CD4-positive, alpha-beta T cell treated with Interleukin-17A for 1 hour (primary cell): Measurements from ENCODE around the gene ZNF500.
"Not testable (repeated sequence)": the region's sequence is repeated elsewhere in the genome, so short reads cannot be mapped to it uniquely, and the experiment has no call there.

Source experiments
- DNase-seq: peaks from one replicate; pipeline ENCODE4 v3.0.0-alpha.2; 2020

ZNF500 gene

DNA sequence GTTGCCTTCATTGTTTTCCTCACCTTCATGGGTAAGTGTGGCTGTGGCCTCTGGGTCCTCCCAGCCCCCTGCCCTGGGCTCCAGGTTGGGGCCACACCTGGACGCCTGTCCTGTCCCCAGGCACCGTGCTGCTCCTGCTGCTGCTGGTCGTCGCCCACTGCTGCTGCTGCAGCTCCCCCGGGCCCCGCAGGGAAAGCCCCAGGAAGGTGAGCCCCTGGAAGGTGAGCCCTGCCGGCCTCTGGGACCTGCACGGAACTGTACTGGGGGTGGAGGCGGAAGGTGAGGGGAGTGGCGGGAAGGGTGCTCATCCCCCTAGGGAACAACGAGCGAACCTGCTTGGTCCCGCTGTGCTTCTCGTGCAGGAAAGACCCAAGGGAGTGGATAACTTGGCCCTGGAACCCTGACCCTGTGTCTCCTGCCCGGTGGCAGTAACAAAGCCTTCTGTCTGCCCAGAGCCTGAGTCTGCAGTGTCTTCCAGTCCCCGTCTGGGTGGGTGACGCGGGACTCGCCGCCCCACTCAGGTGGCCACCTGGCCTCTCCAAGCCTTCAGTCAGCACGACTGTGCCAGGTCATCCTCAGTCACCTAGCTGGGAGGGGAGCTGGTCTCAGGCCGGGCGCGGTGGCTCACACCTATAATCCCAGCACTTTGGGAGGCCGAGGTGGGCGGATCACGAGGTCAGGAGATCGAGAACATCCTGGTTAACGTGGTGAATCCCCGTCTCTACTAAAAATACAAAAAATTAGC lies 29.0 kb upstream of the ZNF500 start:
- no peak for DNase-seq

DNA sequence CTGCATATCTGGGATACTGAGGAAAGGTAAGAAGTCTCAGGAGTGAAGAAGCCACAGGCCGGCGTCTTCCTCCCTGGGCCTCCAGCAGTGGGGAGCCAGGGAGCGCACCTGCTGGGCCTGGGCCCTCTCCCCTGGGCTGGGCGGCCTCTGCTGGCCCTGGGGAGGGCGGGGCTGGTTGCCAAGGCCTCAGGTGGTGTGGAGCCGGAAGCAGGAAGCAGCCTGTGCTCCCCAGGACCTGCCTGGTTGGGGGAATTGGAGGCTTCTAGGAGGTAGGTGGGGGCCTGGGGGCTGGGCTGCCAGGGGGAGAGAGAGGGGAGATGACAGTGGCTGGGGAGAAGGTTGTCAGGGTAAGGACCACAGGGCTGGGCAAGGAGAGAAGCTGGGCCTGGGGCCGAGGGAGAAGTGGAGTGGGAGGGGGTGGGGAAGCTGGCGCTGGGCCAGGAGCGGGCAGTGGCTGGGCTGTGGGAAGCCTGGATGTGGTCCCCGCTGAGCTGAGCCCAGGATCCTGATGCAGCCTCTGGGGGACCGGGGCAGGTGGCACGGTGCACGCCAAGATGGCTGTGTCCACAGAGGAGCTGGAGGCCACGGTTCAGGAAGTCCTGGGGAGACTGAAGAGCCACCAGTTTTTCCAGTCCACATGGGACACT lies 28.3 kb upstream of the ZNF500 start, which contains the start of gene SMIM22:
SMIM22 (plus strand) TSS at position 189 of the 647 bp plus-strand sequence; CDS start at position 555, 366 bp downstream.
- no peak for DNase-seq

DNA sequence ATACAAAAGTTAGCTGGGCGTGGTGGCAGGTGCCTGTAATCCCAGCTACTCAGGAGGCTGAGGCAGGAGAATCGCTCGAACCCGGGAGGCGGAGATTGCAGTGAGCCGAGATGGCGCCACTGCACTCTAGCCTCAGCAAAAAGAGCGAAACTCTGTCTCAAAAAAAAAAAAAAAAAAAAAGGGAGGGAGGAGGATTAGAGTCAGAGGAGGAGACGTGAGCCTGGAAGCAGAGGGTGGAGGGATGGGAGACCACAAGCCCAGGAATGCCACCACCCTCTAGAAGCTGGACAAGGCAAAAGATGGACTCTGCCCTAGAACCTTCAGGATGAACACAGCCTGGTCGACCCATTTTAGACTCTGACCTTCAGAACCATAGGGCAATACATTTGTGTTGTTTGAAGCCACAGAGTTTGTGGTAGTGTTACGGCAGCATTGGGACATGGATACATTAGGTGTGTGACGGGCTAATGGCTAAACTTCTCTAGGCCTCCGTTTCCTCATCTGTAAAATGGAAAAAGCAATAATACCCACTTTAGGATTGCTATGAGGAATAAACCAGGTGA lies 26.1 kb upstream of the ZNF500 start:
- no peak for DNase-seq

DNA sequence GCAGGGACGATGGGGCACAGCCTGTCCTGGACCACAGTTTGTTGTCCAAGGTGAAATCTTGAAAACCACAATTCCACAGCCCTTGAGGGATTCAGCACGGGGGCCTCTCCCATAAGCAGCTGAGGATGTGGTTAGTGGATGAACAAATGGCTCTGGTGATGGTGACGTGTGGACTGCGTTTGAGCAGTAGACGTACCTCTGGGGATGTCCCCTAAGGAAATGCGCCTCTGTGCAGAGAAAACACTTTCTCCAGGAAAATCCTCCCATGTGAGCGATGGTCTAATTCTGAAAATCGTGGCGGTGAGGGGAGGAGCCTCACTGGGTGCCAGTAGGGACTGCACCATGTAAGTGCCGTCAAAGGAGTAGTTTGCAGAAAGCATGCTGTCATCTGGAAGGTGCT lies 23.9 kb upstream of the ZNF500 start:
- DNase-seq: no peak

DNA sequence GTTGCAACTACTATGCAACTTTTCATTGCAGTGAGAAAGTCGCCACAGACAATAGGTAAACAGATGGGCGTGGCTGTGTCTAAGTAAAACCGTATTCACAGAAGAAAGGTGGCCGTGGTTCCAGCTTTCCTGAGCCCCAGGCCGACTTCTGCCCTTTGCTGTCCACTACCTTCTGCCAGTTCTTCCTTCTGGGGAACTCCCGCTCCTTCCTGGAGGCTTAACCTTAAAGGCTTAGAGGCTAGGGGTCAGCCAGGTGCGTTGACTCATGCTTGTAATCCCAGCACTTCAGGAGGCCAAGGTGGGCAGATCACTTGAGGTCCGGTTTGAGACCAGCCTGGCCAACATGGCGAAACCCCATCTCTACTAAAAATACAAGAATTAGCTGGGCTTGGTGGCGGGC lies 23.3 kb upstream of the ZNF500 start:
- no peak for DNase-seq

DNA sequence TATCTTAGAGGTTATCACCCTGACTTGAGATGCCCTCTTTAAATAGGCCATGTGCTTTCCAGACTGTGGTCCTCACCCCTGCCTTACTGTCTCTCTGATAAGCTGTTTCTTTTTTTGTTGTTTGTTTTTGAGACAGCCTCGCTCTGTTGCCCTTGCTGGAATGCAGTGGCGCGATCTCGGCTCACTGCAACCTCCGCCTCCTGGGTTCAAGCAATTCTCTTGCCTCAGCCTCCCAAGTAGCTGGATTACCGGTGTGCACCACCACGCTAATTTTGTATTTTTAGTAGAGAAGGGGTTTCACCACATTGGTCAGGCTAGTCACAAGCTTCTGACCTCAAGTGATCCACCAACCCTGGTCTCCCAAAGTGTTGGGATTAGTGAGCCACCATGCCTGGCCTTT lies 21.9 kb upstream of the ZNF500 start:
- DNase-seq: no peak

DNA sequence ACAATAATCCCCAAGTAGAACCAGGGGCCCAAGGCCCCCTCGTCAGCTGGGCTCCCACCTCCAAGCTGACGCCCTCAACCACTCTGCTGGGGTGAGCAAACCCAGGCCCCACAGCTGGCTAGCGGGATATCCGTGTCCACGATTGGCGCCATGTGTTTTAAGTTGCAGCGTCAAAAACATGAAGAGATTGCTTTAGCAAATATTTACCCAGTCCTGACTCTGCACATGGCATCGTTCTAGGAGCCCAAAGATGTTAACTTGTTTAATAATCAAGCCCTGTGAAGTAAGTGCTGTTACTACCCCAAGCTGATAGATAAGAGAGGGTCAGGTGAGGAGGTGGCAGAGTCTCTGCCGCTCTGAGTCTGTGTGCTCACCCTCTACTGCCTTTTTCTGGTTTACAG lies 21.5 kb upstream of the ZNF500 start:
- no peak for DNase-seq

DNA sequence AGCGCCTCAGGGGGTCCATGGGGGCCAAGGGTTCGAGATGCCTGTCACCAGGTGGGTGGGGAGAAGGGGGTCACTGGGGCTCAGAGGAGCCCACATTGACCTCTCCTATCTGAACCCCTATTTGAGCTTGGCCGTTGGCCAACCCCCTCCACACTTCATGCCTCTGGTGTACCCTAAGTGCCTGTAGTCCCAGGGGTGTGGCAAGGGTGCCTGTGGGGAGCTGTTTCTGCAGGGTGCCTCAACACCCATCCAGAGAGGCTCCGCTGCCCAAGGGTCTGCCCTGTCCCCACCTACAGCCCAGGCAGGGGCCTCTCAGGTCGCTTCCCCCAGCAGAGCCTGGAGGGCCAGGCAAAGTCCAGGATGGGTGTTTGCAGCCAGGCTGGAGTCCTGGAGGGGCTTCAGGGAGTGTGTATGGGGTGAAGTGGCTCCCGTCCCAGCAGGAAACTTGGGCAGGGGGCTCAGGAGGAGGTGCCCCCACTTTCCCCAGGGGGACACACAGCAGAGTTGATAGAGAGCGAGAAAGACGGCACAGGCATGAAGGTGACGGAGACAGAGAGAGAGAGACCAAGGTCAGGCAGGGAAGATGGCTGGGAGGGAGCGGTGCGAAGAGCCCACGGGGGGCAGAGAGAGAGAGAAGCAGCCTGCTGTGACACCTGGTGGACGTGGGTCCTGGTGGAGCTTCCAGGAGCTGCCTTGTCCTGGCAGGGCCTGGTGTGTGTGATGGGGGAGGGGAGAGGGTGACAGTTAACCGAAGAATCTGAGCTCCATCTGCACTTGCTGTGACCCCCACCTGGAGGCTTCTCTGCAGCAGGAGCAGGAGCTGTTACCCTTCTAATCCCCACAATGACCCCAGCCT lies 20.9 kb upstream of the ZNF500 start, which contains the start of gene SEPTIN12:
SEPTIN12 (minus strand) TSS at position 719 of the 856 bp plus-strand sequence; CDS start at position 19, 700 bp downstream.
- no peak for DNase-seq

DNA sequence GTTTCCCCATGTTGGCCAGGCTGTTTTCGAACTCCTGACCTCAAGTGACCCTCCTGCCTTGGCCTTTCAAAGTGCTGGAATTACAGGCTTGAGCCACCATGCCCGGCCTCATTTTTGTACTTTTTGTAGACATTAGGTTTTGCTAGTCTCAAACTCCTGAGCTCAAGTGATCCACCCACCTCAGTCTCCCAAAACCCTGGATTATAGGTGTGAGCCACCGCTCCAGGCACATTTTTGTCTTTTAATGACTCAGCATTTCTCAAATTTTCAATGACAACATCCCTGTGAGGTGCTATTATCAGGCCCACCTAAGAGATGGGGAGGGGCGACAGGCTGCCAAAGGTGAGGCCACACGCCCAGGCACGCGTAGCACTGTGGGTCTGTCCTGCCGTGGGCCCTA lies 20.1 kb upstream of the ZNF500 start:
- no peak for DNase-seq

DNA sequence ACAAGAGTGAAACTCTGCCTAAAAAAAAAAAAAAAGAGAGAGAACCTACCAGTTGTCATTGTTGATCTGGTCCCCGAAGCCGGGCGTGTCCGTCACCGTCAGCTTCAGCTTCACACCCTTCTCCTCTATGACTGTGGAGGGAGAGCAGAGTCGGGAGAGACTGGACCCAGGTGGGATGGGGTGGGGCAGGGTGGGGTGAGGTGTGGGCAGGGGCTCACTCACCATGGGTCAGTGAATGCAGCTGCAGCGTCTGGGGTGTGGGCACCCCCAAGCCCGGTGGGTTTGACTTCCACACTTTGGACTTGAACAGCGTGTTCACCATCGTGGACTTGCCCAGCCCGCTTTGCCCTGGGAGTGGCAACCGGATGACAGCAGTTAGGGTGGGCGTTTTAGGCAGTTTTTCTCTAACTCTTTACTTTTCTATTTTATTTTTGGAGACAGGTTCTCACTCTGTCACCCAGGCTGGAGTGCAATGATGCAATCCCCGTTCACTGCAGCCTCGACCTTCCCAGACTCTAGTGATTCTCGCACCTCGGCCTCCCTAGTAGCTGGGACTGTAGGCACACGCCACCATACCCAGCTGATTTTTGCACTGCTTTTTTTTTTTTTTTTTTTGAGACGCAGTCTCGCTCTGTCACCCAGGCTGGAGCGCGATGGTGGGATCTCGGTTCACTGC lies 18.9 kb upstream of the ZNF500 start:
- DNase-seq: no peak

DNA sequence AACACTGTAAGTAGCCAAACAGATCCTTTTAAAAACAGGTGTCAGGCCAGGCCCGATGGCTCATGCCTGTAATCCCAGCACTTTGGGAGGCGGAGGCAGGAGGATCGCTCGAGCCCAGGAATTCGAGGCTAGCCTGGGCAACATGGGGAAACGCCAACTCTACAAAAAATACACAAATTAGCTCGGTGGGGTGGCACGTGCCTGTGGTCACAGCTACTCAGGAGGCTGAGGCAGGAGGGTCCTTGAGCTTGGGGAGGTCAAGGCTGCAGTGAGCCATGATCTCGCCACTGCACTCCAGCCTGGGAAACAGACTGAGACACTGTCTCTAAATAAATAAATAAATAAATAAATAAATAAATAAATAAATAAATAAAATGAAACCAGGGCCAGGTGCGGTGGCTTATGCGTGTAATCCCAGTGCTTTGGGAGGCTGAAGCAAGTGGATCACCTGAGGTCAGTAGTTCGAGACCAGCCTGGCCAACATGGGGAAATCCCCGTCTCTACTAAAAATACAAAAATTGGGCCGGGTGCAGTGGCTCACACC lies 17.6 kb upstream of the ZNF500 start:
- not testable (repeated sequence) for DNase-seq

DNA sequence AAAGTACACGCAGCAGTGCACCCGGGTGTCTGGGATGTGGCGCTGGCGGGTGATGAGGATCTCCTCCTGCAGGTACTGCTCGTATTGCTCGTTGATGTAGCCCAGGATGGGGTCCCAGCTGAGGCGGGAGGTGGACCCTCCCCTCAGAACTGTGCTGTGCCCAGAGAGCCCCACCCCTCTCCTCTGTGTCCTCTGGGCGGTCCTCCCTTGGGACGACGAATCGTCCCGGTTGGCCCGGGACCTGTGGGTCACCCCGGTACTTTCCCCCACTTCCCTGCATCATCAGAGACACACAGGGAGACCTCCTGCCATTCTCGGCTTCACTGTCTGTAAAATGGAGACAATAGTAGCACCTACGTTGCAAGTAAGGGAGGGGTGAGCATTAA lies 17.0 kb upstream of the ZNF500 start:
- no peak for DNase-seq

DNA sequence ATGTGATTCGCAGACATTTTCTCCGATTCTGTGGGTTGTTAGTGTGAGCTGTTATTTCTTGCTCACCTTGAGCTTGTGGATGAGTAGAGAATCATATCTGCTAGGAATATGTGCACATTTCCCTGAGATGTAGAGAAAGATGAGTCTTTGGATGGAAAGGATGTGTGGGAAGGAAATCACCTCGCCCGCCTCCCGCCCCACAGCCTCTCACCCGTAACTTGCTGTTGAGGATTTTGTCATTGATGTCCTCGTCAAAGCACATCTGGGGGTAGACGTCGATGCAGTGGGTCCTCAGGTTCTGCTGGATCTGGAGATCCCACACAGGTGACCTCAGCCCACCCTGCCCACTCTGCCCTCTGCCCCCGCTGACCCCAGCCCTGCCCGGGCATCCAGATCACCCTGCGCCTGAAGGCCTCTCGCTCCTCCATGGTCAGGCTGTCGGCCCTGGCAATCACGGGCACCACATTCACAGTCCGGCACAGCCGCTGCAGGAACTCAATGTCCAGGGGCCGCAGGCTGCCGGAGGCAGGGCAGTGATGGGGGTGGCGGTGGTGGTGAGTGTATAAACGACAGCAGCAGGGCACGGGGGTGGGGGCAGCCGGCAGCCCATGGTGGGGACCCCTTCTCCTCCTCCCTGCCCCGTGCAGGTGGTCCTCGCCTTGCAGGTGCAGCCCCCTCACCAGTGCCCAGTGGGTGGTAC lies 16.4 kb upstream of the ZNF500 start:
- no peak for DNase-seq

DNA sequence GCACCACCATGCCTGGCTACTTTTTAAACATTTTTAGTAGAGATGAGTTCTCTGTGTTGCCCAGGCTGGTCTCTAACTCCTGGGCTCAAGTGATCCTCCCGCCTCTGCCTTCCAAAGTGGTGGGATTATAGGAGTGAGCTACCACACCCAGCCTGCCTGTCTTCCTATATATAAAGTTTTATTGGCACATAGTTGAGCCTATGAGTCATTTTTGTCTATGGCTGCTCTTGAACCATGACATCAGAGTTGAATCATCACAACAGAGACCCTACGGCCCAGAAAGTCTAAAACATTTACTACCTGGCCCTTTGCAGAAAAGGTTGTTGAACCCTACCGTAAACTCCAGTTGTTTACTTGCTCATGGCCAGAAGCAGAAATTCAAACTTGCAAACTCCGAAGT lies 13.3 kb upstream of the ZNF500 start:
- DNase-seq: no peak

DNA sequence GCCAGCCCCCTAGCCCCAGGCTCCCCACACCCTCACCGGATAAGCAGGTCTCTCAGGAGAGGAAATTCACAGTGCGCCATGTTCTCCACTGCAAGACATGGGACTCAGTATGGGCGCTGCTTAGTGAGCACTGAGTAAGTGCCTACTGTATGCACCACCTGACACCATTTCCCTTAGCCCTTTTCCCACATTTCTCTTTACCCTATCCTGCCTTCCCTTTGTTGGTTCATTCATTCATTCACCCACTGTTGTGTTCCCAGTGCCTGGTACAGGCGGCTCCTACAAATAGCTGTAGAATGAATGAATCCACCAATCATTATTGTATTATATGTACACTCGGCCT lies 11.1 kb upstream of the ZNF500 start:
- DNase-seq: no peak

DNA sequence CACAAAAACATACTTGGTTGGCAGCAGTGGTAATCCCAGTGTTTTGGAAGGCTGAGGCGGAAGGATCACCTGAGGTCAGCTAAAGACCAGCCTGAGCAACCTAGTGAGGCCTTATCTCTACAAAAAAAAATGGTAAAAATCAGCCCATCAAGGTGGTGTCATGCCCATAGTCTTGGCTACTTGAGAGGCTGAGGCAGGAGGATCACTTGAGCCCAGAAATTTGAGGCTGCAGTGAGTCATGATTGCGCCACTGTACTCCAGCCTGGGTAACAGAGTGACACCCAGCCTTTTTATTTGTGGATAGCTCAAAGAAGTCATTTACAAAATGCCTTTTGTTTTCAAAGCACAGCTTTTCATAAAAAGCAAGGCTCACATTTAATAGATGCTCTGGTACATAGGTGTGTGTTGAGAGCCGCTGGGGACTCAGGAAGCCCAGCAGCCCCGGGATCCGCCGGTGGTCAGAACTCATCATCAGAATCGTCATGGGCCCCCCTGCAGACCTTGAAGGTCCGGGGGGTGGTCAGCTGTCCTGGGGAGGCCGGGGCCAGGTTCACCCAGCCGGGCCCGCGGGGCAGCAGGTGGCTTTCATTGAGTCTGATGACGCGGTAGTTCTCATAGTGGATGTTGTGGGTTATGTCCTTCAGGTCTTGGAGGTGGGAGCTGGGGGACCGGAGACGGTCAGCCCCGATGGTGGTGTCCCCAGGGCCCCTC lies 10.5 kb upstream of the ZNF500 start:
- DNase-seq: no peak

DNA sequence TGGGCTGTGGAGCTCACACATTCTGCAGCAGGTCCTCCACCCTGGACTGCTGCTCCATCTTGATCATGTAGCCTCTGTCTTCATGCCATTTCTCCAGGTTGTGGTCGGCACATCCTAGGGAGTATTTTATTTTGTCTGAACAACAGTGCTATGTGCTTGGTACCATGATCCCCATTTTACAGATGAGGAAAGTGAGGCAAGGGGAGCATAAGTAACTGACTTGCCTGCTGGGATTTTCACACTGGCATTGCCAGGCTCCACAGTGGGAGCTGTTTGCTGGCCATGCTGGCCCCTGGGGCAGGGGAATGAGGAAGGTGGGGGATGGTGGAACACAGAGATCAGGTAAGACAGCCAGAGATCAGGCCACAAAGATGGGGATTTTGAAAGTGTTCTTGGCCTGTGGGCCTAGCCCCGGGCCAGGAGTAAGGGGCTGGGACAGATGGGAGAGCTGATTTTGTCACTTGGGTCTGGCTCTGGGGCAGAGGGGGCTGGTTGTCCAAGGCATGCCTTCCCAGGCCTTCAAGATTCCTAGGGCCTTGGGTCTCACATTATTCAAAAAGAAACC lies 9.3 kb upstream of the ZNF500 start:
- DNase-seq: no peak

DNA sequence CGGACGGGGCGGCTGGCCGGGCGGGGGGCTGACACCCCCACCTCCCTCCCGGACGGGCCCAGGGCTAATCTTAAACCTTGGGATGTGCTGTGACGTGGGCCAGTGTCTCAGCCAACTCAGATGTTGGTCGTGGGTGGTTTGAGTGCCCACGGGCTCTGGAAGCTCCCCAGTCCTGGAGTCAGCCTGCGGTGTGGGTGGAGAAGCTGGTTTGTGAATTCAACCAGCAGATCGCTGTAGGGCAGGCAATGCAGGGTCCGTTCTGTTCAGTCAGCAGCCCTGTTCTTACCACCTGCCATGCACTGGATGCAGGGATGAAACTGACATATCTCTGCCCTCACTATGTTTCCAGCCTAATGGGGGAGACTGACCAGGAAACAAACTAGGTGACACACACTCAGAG lies 8.0 kb upstream of the ZNF500 start:
- no peak for DNase-seq

DNA sequence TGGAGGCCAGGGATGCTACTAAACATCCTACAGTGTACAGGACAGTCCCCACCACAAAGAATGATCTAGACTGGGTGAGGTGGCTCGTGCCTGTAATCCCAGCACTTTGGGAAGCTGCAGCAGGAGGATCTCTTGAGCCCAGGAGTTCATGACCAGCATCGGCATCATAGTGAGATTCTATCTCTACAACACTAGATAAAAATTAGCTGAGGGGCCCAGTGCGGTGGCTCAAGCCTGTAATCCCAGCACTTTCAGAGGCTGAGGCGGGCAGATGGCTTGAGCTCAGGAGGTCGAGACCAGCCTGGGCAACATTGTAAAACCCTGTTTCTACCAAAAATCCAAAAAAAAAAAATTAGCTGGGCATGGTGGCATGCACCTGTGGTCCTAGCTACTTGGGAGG lies 5.4 kb upstream of the ZNF500 start:
- no peak for DNase-seq

DNA sequence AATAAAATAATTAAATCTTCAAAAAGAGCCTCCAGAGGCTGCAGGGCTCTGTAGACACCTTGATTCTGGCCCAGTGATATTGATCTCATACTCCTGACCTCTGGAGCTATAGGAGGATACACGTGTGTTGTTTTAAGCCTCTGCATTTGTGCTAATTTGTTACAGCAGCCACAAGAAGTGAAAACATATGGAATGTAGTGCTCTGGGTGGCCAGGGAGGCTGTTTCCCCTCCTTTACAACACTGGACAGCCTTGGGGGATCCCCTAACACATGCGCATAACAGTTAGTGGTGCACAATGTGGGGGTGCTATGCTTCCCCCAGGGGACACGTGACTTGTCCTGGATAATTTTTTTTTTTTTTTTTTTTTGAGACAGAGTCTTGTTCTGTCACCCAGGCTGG lies 4.7 kb upstream of the ZNF500 start:
- no peak for DNase-seq

DNA sequence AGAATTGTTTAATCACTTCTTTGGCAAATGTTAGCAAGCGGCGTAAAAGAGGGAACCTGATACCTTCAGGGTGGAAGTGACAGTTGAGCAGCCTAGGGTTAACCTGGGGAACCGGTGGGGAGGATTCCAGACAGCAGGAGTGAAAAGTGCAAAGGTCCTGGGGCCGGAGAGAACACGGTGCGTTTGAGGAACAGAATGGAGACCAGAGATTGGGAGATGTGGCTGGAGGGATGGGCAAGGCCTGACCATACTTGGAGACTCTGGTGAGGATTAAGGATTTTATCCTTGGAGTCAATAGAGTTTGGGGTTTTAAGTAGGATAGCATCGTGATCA lies 2.3 kb upstream of the ZNF500 start:
- no peak for DNase-seq
